Parathyroid adenoma (tissue), 2 donors: Measurements from ENCODE around the gene VAC14.

Source experiments
- H2AFZ ChIP-seq: fragments of 300-600 bp; sonication (generic); one replicate; pipeline ENCODE4 v1.7.0; 2017; ENCODE audit warnings: antibody characterized with exemption, mild to moderate bottlenecking
- H3K27ac ChIP-seq: fragments of 300-600 bp; sonication (generic); one replicate; pipeline ENCODE4 v1.7.0; 2017
- H3K27me3 ChIP-seq: fragments of 300-600 bp; sonication (generic); one replicate; pipeline ENCODE4 v1.7.0; 2017; ENCODE audit warnings: low read length; ENCODE audit not compliant: control insufficient read depth, insufficient read depth
- H3K36me3 ChIP-seq: fragments of 300-600 bp; sonication (generic); one replicate; pipeline ENCODE4 v1.7.0; 2017; ENCODE audit warnings: low read length; ENCODE audit not compliant: control insufficient read depth, insufficient read depth
- H3K4me1 ChIP-seq: fragments of 300-600 bp; sonication (generic); one replicate; pipeline ENCODE4 v1.7.0; 2017; ENCODE audit warnings: control low read depth
- H3K4me2 ChIP-seq: fragments of 300-600 bp; sonication (generic); one replicate; pipeline ENCODE4 v1.7.0; 2017; ENCODE audit warnings: low read length
- H3K4me3 ChIP-seq: fragments of 300-600 bp; sonication (generic); one replicate; pipeline ENCODE4 v1.7.0; 2017; ENCODE audit warnings: low read depth, low read length
- H3K79me2 ChIP-seq: fragments of 300-600 bp; sonication (generic); one replicate; pipeline ENCODE4 v1.7.0; 2017; ENCODE audit warnings: control low read depth
- H3K9ac ChIP-seq: fragments of 300-600 bp; sonication (generic); one replicate; pipeline ENCODE4 v1.7.0; 2017; ENCODE audit warnings: mild to moderate bottlenecking
- H3K9me3 ChIP-seq: fragments of 300-600 bp; sonication (generic); one replicate; pipeline ENCODE4 v1.7.0; 2017; ENCODE audit warnings: low read length; ENCODE audit not compliant: control insufficient read depth
- TF ChIP-seq, protein P1 (sequence below): fragments of 300-600 bp; sonication (generic); IDR thresholded peaks from one replicate; pipeline ENCODE4 v1.7.0; 2017; ENCODE audit warnings: antibody characterized with exemption, mild to moderate bottlenecking
- donor health status: primary hyperparathyroidism.

Gene VAC14

DNA sequence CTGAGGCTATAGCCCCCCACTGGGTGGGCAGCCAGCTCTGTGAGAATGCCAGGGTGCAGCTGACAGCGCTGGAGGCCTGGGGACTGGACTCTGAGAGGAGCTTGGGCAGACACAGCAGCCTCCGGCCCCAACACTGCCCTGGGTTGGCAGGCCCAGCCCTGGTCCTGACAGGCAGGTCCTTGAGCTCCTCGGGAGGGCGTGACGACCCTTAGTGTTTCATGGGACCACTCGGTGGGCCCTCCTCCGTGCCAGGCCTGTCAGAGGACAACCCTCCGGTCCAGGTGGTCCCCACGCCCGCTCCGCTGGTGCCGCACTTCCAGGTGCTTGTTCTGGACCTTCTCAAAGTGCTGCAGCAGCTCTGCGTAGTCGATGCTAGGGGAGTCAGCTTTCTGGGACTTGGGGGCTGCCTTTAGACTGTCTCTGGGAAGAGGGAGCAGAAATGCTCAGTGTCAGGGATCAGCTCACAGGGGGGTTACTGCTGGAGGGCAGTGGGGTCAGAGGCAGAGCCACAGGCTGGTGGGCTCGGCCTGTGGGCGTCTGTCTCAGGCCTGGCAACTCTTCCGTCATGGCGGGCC lies 113.2 kb downstream of the VAC14 start:
- TF ChIP-seq, protein P1, sequence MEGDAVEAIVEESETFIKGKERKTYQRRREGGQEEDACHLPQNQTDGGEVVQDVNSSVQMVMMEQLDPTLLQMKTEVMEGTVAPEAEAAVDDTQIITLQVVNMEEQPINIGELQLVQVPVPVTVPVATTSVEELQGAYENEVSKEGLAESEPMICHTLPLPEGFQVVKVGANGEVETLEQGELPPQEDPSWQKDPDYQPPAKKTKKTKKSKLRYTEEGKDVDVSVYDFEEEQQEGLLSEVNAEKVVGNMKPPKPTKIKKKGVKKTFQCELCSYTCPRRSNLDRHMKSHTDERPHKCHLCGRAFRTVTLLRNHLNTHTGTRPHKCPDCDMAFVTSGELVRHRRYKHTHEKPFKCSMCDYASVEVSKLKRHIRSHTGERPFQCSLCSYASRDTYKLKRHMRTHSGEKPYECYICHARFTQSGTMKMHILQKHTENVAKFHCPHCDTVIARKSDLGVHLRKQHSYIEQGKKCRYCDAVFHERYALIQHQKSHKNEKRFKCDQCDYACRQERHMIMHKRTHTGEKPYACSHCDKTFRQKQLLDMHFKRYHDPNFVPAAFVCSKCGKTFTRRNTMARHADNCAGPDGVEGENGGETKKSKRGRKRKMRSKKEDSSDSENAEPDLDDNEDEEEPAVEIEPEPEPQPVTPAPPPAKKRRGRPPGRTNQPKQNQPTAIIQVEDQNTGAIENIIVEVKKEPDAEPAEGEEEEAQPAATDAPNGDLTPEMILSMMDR = no peak
- H2AFZ ChIP-seq = no peak overlapping the region
- H3K4me1 ChIP-seq = peaks cover 30% of the 10 kb centered on the region
- H3K4me2 ChIP-seq = no peak overlapping the region
- H3K36me3 ChIP-seq = no peaks in the 10 kb centered on the region
- H3K27me3 ChIP-seq = no peaks in the 10 kb centered on the region
- no peak overlapping the region for H3K4me3 ChIP-seq
- no peaks in the 10 kb centered on the region for H3K9me3 ChIP-seq
- no peak overlapping the region for H3K9ac ChIP-seq
- peak overlapping the region; percentile 17 for H3K27ac ChIP-seq
- peaks cover 14% of the 10 kb centered on the region for H3K79me2 ChIP-seq

DNA sequence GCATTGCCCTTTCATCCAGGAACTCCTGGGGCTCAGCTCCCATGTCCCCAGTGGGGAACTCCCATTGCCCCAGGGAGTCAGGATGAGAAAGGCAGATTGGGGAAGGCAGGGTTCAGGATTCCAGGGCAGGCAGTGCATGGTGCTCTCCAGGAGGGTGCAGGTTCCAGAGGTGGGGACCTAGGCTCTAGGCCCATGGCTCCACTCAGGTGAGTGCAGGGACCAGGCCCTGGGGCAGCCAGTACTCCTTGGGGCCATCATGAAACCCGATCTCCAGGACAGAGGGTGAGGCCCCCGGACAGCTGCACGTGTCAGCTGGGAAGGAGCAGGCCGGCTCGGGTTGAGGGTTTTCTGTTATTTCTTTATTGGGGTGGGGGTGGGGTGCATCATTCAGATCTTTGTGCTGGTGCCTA lies 113.9 kb downstream of the VAC14 start:
- Histone ChIP-seq H3K9ac (no peak overlapping the region), H3K79me2 (peaks cover 16% of the 10 kb centered on the region)

DNA sequence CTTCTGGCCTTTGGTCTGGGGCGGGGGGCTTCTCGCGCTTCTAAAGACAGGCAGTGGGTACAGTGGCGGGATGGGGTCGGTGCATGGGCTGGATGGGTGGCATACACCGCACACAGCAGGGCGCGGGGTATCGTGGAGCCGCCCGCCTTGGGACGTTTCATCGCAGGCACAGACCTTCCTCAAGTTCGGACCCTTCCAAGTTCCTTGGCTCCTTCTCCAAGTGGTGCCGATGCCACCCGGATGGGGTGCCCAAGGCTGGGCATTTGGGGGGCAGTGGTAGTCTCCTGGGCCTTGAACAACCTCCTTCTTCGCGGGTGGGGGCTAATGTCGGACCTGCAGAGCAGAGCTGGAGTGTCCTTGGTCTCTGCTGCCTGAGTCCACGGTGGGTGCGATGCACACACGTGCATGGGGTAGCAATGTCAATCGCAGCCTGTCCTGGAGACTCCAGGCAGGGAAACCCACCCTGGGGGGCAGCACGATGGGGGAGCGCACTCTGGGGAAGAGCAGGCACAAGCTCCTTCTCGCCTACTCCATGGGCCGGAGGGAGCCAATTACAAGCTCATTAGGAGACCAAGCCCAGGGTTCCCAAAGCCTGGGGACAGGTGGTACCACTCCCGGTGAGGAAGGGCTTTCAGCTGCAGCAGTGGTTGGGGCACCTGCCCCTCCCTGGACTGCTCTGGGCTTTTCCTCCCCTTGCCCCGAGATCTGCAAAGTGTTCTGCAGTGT lies 114.4 kb downstream of the VAC14 start:
- Histone ChIP-seq H3K36me3 (no peaks in the 10 kb centered on the region), H3K4me2 (peak overlapping the region; percentile 42), H3K79me2 (peaks cover 16% of the 10 kb centered on the region), H3K27me3 (no peaks in the 10 kb centered on the region), H2AFZ (no peak overlapping the region), H3K9ac (no peak overlapping the region), H3K27ac (peak overlapping the region; percentile 59), H3K9me3 (no peaks in the 10 kb centered on the region), H3K4me1 (peaks cover 24% of the 10 kb centered on the region), H3K4me3 (peak overlapping the region; percentile 29)
- TF ChIP-seq, protein P1 = no peak

More for the DNA sequence above, 113.9 kb downstream of the VAC14 start:
- Histone ChIP-seq H2AFZ (no peak overlapping the region), H3K27me3 (no peaks in the 10 kb centered on the region), H3K36me3 (no peaks in the 10 kb centered on the region), H3K4me3 (no peak overlapping the region), H3K9me3 (no peaks in the 10 kb centered on the region), H3K4me1 (peaks cover 29% of the 10 kb centered on the region), H3K27ac (peak overlapping the region; percentile 11), H3K4me2 (no peak overlapping the region)
- TF ChIP-seq, protein P1 = no peak

DNA sequence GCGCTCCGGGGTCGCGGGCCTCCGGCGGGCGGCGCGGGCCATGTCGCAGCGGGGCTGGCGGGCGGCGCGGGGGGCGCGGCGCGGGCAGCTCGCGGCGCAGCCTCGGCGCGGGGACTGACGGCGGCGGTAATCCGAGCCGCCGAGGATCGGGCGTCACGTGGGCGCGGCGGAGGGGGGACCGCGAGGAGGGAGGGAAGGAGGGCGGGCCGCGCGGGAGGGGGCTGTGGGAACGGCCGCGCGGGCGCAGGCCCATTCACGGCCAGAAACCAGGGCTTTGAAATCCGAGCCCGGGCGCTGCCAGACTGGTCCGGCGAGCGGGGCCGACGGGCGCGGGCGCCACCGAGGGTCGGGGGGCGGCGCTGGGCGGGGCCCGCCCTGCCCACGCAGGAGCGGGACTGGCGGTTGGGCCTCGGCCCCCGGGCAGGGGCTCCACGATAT lies 115.0 kb downstream of the VAC14 start, which contains the start of gene MTSS2:
Gene MTSS2 (minus strand): TSS at position 116 of the 438 bp plus-strand sequence. CDS start 262 bp downstream, outside the sequence.
- Histone ChIP-seq H3K4me3 (peak within 1 kb of the TSS; percentile 67), H3K27me3 (no peaks in the 10 kb centered on the region), H2AFZ (peak within 1 kb of the TSS; percentile 42), H3K9me3 (no peaks in the 10 kb centered on the region), H3K4me2 (peak within 1 kb of the TSS; percentile 64), H3K79me2 (peaks cover 16% of the 10 kb centered on the region), H3K27ac (peak within 1 kb of the TSS; percentile 59), H3K36me3 (no peaks in the 10 kb centered on the region), H3K4me1 (peaks cover 21% of the 10 kb centered on the region), H3K9ac (peak within 1 kb of the TSS; percentile 28)
- TF ChIP-seq, protein P1 = no peak
